Aorta (tissue), 5 donors: ENCODE data around the gene LILRA5. TPM values are rescaled to one million over a fixed set of nuclear protein-coding genes. Genes with fewer than 3 reads are reported as not detected.

ENCODE experiments used
- ATAC-seq: fragments of 200-7000 bp; cut with Tn5 transposase; one replicate; pipeline ENCODE4 v1.9.1; 2022; ENCODE audit warnings: moderate library complexity; ENCODE audit not compliant: low FRiP score
- DNase-seq, 2 donors: peaks; one replicate each; pipeline ENCODE4 v3.0.0-alpha.2; 2020
- H3K27ac ChIP-seq, 2 donors: one replicate each; pipeline ENCODE4 v1.5.1; 2013; ENCODE audit warnings: low read length in 2 of 2, mild to moderate bottlenecking in 2 of 2, moderate library complexity in 2 of 2, control low read depth in 1 of 2, inconsistent platforms in 1 of 2, low read depth in 1 of 2
- H3K27me3 ChIP-seq, 2 donors: one replicate each; pipeline ENCODE4 v1.6.1; 2013; ENCODE audit warnings: control low read depth in 1 of 2, low read length in 1 of 2, mild to moderate bottlenecking in 1 of 2, moderate library complexity in 1 of 2; ENCODE audit not compliant: insufficient read depth in 2 of 2, control insufficient read depth in 1 of 2
- H3K36me3 ChIP-seq, 2 donors: one replicate each; pipeline ENCODE4 v1.6.1; 2013; ENCODE audit warnings: control low read depth in 1 of 2, low read length in 1 of 2, mild to moderate bottlenecking in 1 of 2; ENCODE audit not compliant: insufficient read depth in 2 of 2, control insufficient read depth in 1 of 2
- H3K4me1 ChIP-seq, 2 donors: one replicate each; pipeline ENCODE4 v1.6.1; 2013; ENCODE audit warnings: low read length in 2 of 2, control low read depth in 1 of 2, mild to moderate bottlenecking in 1 of 2, moderate library complexity in 1 of 2; ENCODE audit not compliant: insufficient read depth in 2 of 2, control insufficient read depth in 1 of 2
- H3K4me3 ChIP-seq, 2 donors: one replicate each; pipeline ENCODE4 v1.5.1; 2013; ENCODE audit warnings: low read length in 2 of 2, control low read depth in 1 of 2, mild to moderate bottlenecking in 1 of 2
- H3K9me3 ChIP-seq: one replicate; pipeline ENCODE4 v1.6.1; 2013; ENCODE audit warnings: mild to moderate bottlenecking, low read length; ENCODE audit not compliant: control insufficient read depth
- WGBS, 2 donors: extraction: QIAGEN DNeasy Blood & Tissue Kit; methylation state at CpG; one replicate each; pipeline ENCODE4 v1.1.7; 2013; 5-methylcytosine and 5-hydroxymethylcytosine counted together
- intact Hi-C, 2 donors: fragments of 100-400 bp; cut with DNase I; formaldehyde crosslinking; loops; one replicate each; pipeline versions ENCODE4 v1.14.2 to v1.15.0; 2022
- polyA plus RNA-seq, 2 donors: library from polyadenylated mRNA; stranded (reverse); fragments of 200-250 nt; gene quantifications; one replicate each; pipeline ENCODE4 v1.2.3, GENCODE V29; 2013
- total RNA-seq, 2 donors: library from RNA; stranded (reverse); fragmentation: NEBNext Ultra II Directional; extraction: Animal tissue kit (Norgen Biotek cat#: 25700); gene quantifications; one replicate each; pipeline ENCODE4 v1.2.1, GENCODE V29; 2021
- donor health status: healthy with polysubstance abuse.
- donor health status: Bipolar disorder and iron deficiency.
- donor health status: DM: no; HTN: no; CAD: no.
- donor health status: DM: no; HTN: no; CAD: no.
- donor health status: DM: yes; HTN: yes; CAD: no.

Gene LILRA5
- total and polyA plus RNA-seq, 4 donors, result 1.7 to 10.8 (median 4.5) TPM

GRCh38 chr19:54316746-54317107 lies 3.8 kb upstream of the LILRA5 start:
- Histone ChIP-seq H3K9me3 (no peaks in the 10 kb centered on the region), H3K4me3 (no peak overlapping the region), H3K36me3 (no peaks in the 10 kb centered on the region), H3K4me1 (no peaks in the 10 kb centered on the region), H3K27me3 (no peaks in the 10 kb centered on the region), H3K27ac (no peak overlapping the region)
- DNase-seq (peak in 1 of 2 donors; percentile 76), ATAC-seq (no peak)
- WGBS, 2 donors, result 39 to 50% methylated on average over 11 of the region's 11 CpGs
- intact Hi-C loops, result no loop called here

- H3K27me3 ChIP-seq, result no peaks in the 10 kb centered on the region
- no peak for ATAC-seq
- WGBS, 2 donors, result 81 to 85% methylated on average over 10 of the region's 10 CpGs
These were observed 3.0 kb upstream of the LILRA5 start for GRCh38 chr19:54315956-54316355.

GRCh38 chr19:54312011-54312410 lies 955 bp downstream of the LILRA5 start:
- H3K9me3 ChIP-seq, result no peaks in the 10 kb centered on the region
- H3K27ac ChIP-seq, result no peak overlapping the region
- ATAC-seq, result no peak
- intact Hi-C loops, result no loop called here
- no peak overlapping the region for H3K4me3 ChIP-seq
- no peak for DNase-seq
- H3K27me3 ChIP-seq, result peaks cover 0 to 2% of the 10 kb centered on the region in 2 donors
- 60 to 62% methylated on average over 6 of the region's 6 CpGs for WGBS, 2 donors
- H3K4me1 ChIP-seq, result no peaks in the 10 kb centered on the region
- no peaks in the 10 kb centered on the region for H3K36me3 ChIP-seq

More at GRCh38 chr19:54315956-54316355, 3.0 kb upstream of the LILRA5 start:
- Histone ChIP-seq H3K27ac (no peak overlapping the region), H3K36me3 (no peaks in the 10 kb centered on the region), H3K4me1 (no peaks in the 10 kb centered on the region), H3K9me3 (no peaks in the 10 kb centered on the region), H3K4me3 (no peak overlapping the region)
- intact Hi-C loops, result no loop called here
- DNase-seq, result no peak

GRCh38 chr19:54311486-54311885 lies 1.5 kb downstream of the LILRA5 start:
- Histone ChIP-seq H3K4me1 (no peaks in the 10 kb centered on the region), H3K27ac (no peak overlapping the region), H3K9me3 (no peaks in the 10 kb centered on the region), H3K36me3 (no peaks in the 10 kb centered on the region), H3K27me3 (peaks cover 0 to 2% of the 10 kb centered on the region in 2 donors), H3K4me3 (no peak overlapping the region)
- ATAC-seq, result no peak
- no peak for DNase-seq
- WGBS, 2 donors, result 67 to 74% methylated on average over 5 of the region's 5 CpGs
- intact Hi-C loops, result no loop called here

- H3K4me1 ChIP-seq, result no peaks in the 10 kb centered on the region
- no peaks in the 10 kb centered on the region for H3K9me3 ChIP-seq
- no peak overlapping the region for H3K4me3 ChIP-seq
- no peaks in the 10 kb centered on the region for H3K36me3 ChIP-seq
- WGBS, 2 donors, result 65 to 72% methylated on average over 5 of the region's 5 CpGs
- intact Hi-C loops, result no loop called here
- DNase-seq (no peak), ATAC-seq (no peak)
- peaks cover 0 to 2% of the 10 kb centered on the region in 2 donors for H3K27me3 ChIP-seq
- H3K27ac ChIP-seq, result no peak overlapping the region
These were observed 2.4 kb downstream of the LILRA5 start for GRCh38 chr19:54310543-54310942.

- Histone ChIP-seq H3K36me3 (no peaks in the 10 kb centered on the region), H3K27ac (no peak overlapping the region), H3K9me3 (no peaks in the 10 kb centered on the region), H3K4me3 (no peak overlapping the region), H3K4me1 (no peaks in the 10 kb centered on the region), H3K27me3 (peaks cover 0 to 2% of the 10 kb centered on the region in 2 donors)
- intact Hi-C loops, result no loop called here
- DNase-seq (no peak), ATAC-seq (peak; percentile 22)
- WGBS, 2 donors, result 68 to 73% methylated on average over 11 to 12 of the region's 12 CpGs
These were observed 3.2 kb downstream of the LILRA5 start for GRCh38 chr19:54309811-54310210.

GRCh38 chr19:54307389-54308020 lies 5.5 kb downstream of the LILRA5 start:
- WGBS, 2 donors, result 84 to 88% methylated on average over 5 of the region's 5 CpGs
- intact Hi-C loops, result no loop called here
- Histone ChIP-seq H3K27ac (no peak overlapping the region), H3K4me1 (no peaks in the 10 kb centered on the region), H3K36me3 (no peaks in the 10 kb centered on the region), H3K9me3 (no peaks in the 10 kb centered on the region), H3K4me3 (no peak overlapping the region), H3K27me3 (peaks cover 0 to 2% of the 10 kb centered on the region in 2 donors)
- ATAC-seq (no peak), DNase-seq (no peak)

GRCh38 chr19:54305141-54305540 lies 7.8 kb downstream of the LILRA5 start:
- no peaks in the 10 kb centered on the region for H3K36me3 ChIP-seq
- H3K4me1 ChIP-seq, result no peaks in the 10 kb centered on the region
- no peak overlapping the region for H3K4me3 ChIP-seq
- H3K9me3 ChIP-seq, result no peaks in the 10 kb centered on the region
- H3K27ac ChIP-seq, result no peak overlapping the region
- peaks cover 0 to 2% of the 10 kb centered on the region in 2 donors for H3K27me3 ChIP-seq
- no peak for ATAC-seq
- no peak for DNase-seq
- WGBS, 2 donors, result 81 to 85% methylated on average over 1 of the region's 1 CpG
- intact Hi-C loops, result no loop called here

- Histone ChIP-seq H3K9me3 (no peaks in the 10 kb centered on the region), H3K4me3 (no peak overlapping the region), H3K4me1 (no peaks in the 10 kb centered on the region), H3K36me3 (no peaks in the 10 kb centered on the region), H3K27ac (no peak overlapping the region), H3K27me3 (peaks cover 0 to 1% of the 10 kb centered on the region in 2 donors)
- intact Hi-C loops, result no loop called here
- DNase-seq (no peak), ATAC-seq (no peak)
- WGBS, 2 donors, result 68 to 70% methylated on average over 4 of the region's 4 CpGs
These were observed 10.7 kb downstream of the LILRA5 start for GRCh38 chr19:54302257-54302656.
